K562 (cell line): Measurements from ENCODE around the gene NCMAP. TPM values are rescaled to one million over a fixed set of nuclear protein-coding genes. Genes with fewer than 3 reads are reported as not detected.
A peak's percentile ranks its signal among the peaks of the same experiment; 100 is the strongest.
"Not testable (repeated sequence)": the region's sequence is repeated elsewhere in the genome, so short reads cannot be mapped to it uniquely, and the experiment has no call there.

Experiments
- ATAC-seq: fragments of 200-7000 bp; cut with Tn5 transposase; 3 replicates; pipeline ENCODE4 v1.9.1; 2020; ENCODE audit warnings: moderate library complexity
- BruUV-seq: library from RNA; stranded (reverse); fragments of 400-500 nt; replicated peaks from 2 replicates; lab custom pipeline; 2021; lab: Mats Ljungman, UMichigan
- CTCF ChIA-PET: fragments of 300-600 bp; formaldehyde crosslinking; extraction: SDS; loops from one replicate; lab custom pipeline; 2021; ENCODE audit warnings: low intra/inter-chr PET ratio; lab: Yijun Ruan, JAX
- POLR2A ChIA-PET: fragments of 300-600, 350-650 bp; sonication (Branson Sonifier 250); formaldehyde crosslinking; extraction: SDS; loops from one replicate; lab custom pipeline; 2021; ENCODE audit warnings: antibody characterized with exemption, inconsistent platforms; lab: Yijun Ruan, JAX
- DNase-seq, 4 experiments: peaks; one replicate each; pipeline versions ENCODE4 v3.0.0 to v3.0.0-alpha.2; 2011 to 2018; ENCODE audit warnings: low spot score in 3 of 4, mixed read lengths in 3 of 4; ENCODE audit errors: extremely low read depth in 1 of 4
- FAIRE-seq: peaks from 2 replicates; lab custom pipeline; 2011; peaks lifted over from hg19 to GRCh38; lab: Jason Lieb, UNC
- H2AFZ ChIP-seq: 2 replicates; pipeline ENCODE4 v1.6.0; 2011; ENCODE audit warnings: low read depth, low read length, control low read depth, inconsistent platforms
- H3K27ac ChIP-seq: fragments of 200-600 bp; 3 replicates; pipeline ENCODE4 v1.8.0; 2011; ENCODE audit warnings: low read depth, mild to moderate bottlenecking, control low read depth, inconsistent platforms, low read length, moderate library complexity, mixed read lengths; ENCODE audit errors: extremely low read depth
- H3K27me3 ChIP-seq, 2 experiments: fragments of 300-600 bp in 1 of 2; 2 replicates in 1 of 2; 3 replicates in 1 of 2; pipeline versions ENCODE4 v1.6.0 to v1.8.0; 2011; ENCODE audit warnings: inconsistent platforms in 2 of 2, low read length in 2 of 2, mild to moderate bottlenecking in 1 of 2, mixed read lengths in 1 of 2, moderate library complexity in 1 of 2; ENCODE audit not compliant: control insufficient read depth in 2 of 2, insufficient read depth in 2 of 2
- H3K36me3 ChIP-seq: fragments of 300-600 bp; 3 replicates; pipeline ENCODE4 v1.8.0; 2011; ENCODE audit warnings: mild to moderate bottlenecking, low read length, inconsistent platforms; ENCODE audit not compliant: control insufficient read depth, insufficient read depth
- H3K4me1 ChIP-seq, 2 experiments: fragments of 200-600 bp in 1 of 2; replicated peaks in 1 of 2; 2 replicates in 1 of 2; 3 replicates in 1 of 2; pipeline versions ENCODE4 v1.5.1 to v1.8.0; 2011; ENCODE audit warnings: inconsistent platforms in 2 of 2, low read length in 2 of 2, mild to moderate bottlenecking in 1 of 2, mixed read lengths in 1 of 2, moderate library complexity in 1 of 2; ENCODE audit not compliant: control insufficient read depth in 2 of 2, insufficient read depth in 2 of 2
- H3K4me2 ChIP-seq: 2 replicates; pipeline ENCODE4 v1.6.1; 2011; ENCODE audit warnings: low read length, control low read depth, inconsistent platforms, mixed read lengths; ENCODE audit not compliant: insufficient read depth
- H3K4me3 ChIP-seq: fragments of 200-600 bp; sonication (generic), shearing (Covaris generic); 2 replicates; pipeline ENCODE4 v1.5.1; 2016; ENCODE audit warnings: control low read depth, inconsistent platforms
- H3K79me2 ChIP-seq: fragments of 200-600 bp; 3 replicates; pipeline ENCODE4 v1.8.0; 2011; ENCODE audit warnings: low read length, inconsistent platforms; ENCODE audit not compliant: control insufficient read depth, insufficient read depth
- H3K9ac ChIP-seq, 2 experiments: 2 replicates each; pipeline versions ENCODE4 v1.6.0 to v1.6.1; 2011; ENCODE audit warnings: low read depth in 2 of 2, low read length in 2 of 2, control low read depth in 1 of 2, inconsistent platforms in 1 of 2, mild to moderate bottlenecking in 1 of 2, mixed read lengths in 1 of 2; ENCODE audit not compliant: insufficient read depth in 1 of 2
- H3K9me1 ChIP-seq: one replicate; pipeline ENCODE4 v1.6.0; 2011; ENCODE audit warnings: inconsistent platforms, mild to moderate bottlenecking, low read length, moderate library complexity; ENCODE audit not compliant: control insufficient read depth, insufficient read depth
- H3K9me3 ChIP-seq: replicated peaks from 2 replicates; pipeline ENCODE4 v1.5.1; 2011; ENCODE audit warnings: low read depth, low read length, inconsistent platforms; ENCODE audit not compliant: control insufficient read depth, insufficient read depth
- H4K20me1 ChIP-seq: replicated peaks from 2 replicates; pipeline ENCODE4 v1.6.1; 2011; ENCODE audit warnings: low read length, inconsistent platforms, mixed read lengths; ENCODE audit not compliant: control insufficient read depth, insufficient read depth
- ADNP ChIP-seq: fragments of 200-800 bp; sonication (Bioruptor generic); IDR thresholded peaks from 2 replicates; pipeline ENCODE4 v1.6.1; 2016; ENCODE audit warnings: missing genetic modification characterization, missing compliant biosample characterization
- BCOR ChIP-seq: fragments of 450-650 bp; IDR thresholded peaks from 2 replicates; pipeline ENCODE4 v1.6.1; 2016
- CEBPB ChIP-seq: fragments of 450-650 bp; IDR thresholded peaks from 2 replicates; pipeline ENCODE4 v1.6.1; 2016; ENCODE audit warnings: missing genetic modification characterization, missing compliant biosample characterization
- DPF2 ChIP-seq: fragments of 450-650 bp; IDR thresholded peaks from 2 replicates; pipeline ENCODE4 v1.6.1; 2016
- FOSL1 ChIP-seq: fragments of 200-800 bp; sonication (Bioruptor generic); conservative IDR thresholded peaks from 2 replicates; pipeline ENCODE4 v1.6.1; 2016; ENCODE audit warnings: missing genetic modification characterization, missing compliant biosample characterization
- HDAC2 ChIP-seq: fragments of 450-650 bp; IDR thresholded peaks from 2 replicates; pipeline ENCODE4 v1.6.1; 2016; ENCODE audit warnings: mild to moderate bottlenecking
- JUND ChIP-seq, 2 experiments: IDR thresholded peaks; 2 replicates in 1 of 2; 3 replicates in 1 of 2; pipeline ENCODE4 v1.6.1; 2011; ENCODE audit warnings: borderline replicate concordance in 2 of 2, low read depth in 2 of 2, low read length in 2 of 2, improper control_type of control experiment in 1 of 2, missing biosample characterization in 1 of 2, missing genetic modification characterization in 1 of 2, missing genetic modification reagents in 1 of 2
- KDM1A ChIP-seq, 2 experiments: fragments of 450-650 bp; IDR thresholded peaks; 2 replicates each; pipeline ENCODE4 v1.6.1; 2016; ENCODE audit warnings: mild to moderate bottlenecking in 2 of 2
- MAFG ChIP-seq: fragments of 450-650 bp; conservative IDR thresholded peaks from 2 replicates; pipeline ENCODE4 v1.6.1; 2016; ENCODE audit warnings: missing genetic modification characterization, missing compliant biosample characterization
- NFE2 ChIP-seq: IDR thresholded peaks from 2 replicates; pipeline ENCODE4 v1.6.1; 2014; ENCODE audit warnings: antibody characterized with exemption, low read depth
- NFE2L1 ChIP-seq: fragments of 450-650 bp; IDR thresholded peaks from 2 replicates; pipeline ENCODE4 v1.6.1; 2016; ENCODE audit warnings: missing genetic modification characterization, low read depth, mild to moderate bottlenecking, missing compliant biosample characterization, moderate library complexity, borderline replicate concordance
- POLR2H ChIP-seq: IDR thresholded peaks from 2 replicates; pipeline ENCODE4 v1.6.1; 2016; ENCODE audit warnings: missing genetic modification characterization, low read depth, mild to moderate bottlenecking, control low read depth, missing compliant biosample characterization, moderate library complexity
- POLR3A ChIP-seq: IDR thresholded peaks from 2 replicates; pipeline ENCODE4 v1.6.1; 2011; ENCODE audit warnings: borderline replicate concordance, mild to moderate bottlenecking, moderate library complexity; ENCODE audit not compliant: insufficient read length, insufficient read depth; ENCODE audit errors: extremely low read depth
- SMARCE1 ChIP-seq: fragments of 450-650 bp; IDR thresholded peaks from 2 replicates; pipeline ENCODE4 v1.7.1; 2016; ENCODE audit warnings: mild to moderate bottlenecking
- TBP ChIP-seq: optimal IDR thresholded peaks from 2 replicates; pipeline ENCODE3; 2011; ENCODE audit warnings: low read depth, low read length, improper control_type of control experiment
- TFE3 ChIP-seq: fragments of 450-650 bp; formaldehyde crosslinking; IDR thresholded peaks from 2 replicates; pipeline ENCODE4 v1.4.0; 2020; ENCODE audit warnings: mild to moderate bottlenecking, mixed read lengths
- ZBTB33 ChIP-seq: sonication (generic); formaldehyde crosslinking; IDR thresholded peaks from 2 replicates; pipeline ENCODE4 v1.8.1; 2023; ENCODE audit warnings: mild to moderate bottlenecking, missing genetic modification reagents
- ZNF12 ChIP-seq: sonication (generic); formaldehyde crosslinking; IDR thresholded peaks from 2 replicates; pipeline ENCODE4 v1.4.0; 2020; ENCODE audit warnings: mild to moderate bottlenecking, missing genetic modification reagents
- ZNF121 ChIP-seq: sonication (generic); formaldehyde crosslinking; conservative IDR thresholded peaks from 2 replicates; pipeline ENCODE4 v1.8.0; 2022; ENCODE audit warnings: missing genetic modification reagents
- ZNF766 ChIP-seq: fragments of 200-800 bp; sonication (Bioruptor generic); conservative IDR thresholded peaks from 2 replicates; pipeline ENCODE4 v1.6.1; 2016; ENCODE audit warnings: missing genetic modification characterization, missing compliant biosample characterization
- WGBS: fragments of 100-300 bp; shearing (Covaris generic); methylation state at CpG from one replicate; pipeline ENCODE4 v1.1.6; 2016; ENCODE audit warnings: low coverage, mixed read lengths; ENCODE audit not compliant: insufficient coverage; ENCODE audit errors: missing lambda C conversion rate; 5-methylcytosine and 5-hydroxymethylcytosine counted together
- in situ Hi-C: fragments of 300-500 bp; cut with MboI; formaldehyde crosslinking; loops from 4 replicates; pipeline ENCODE4 v1.15.0; 2018; ENCODE audit warnings: inconsistent platforms, mixed read lengths
- intact Hi-C: fragments of 100-400 bp; cut with micrococcal nuclease; formaldehyde crosslinking; loops from 2 replicates; pipeline ENCODE4 v1.14.2; 2022
- polyA plus RNA-seq, 8 experiments: library from polyadenylated mRNA; depleted of rRNA in 4 of 8; stranded (reverse) in 5 of 8; unstranded in 3 of 8; fragments of >200 nt; fragmentation: Nextera tagmentation in 2 of 8; fragmentation: Illumina TruSeq in 1 of 8; extraction: Ambion mirVana in 2 of 8; extraction: Trizol in 1 of 8; gene quantifications; 2 replicates each; pipeline versions ENCODE4 v1.2.1 to v1.2.3, GENCODE V29; 2011 to 2014; ENCODE audit warnings: inconsistent platforms in 1 of 8, missing spikeins in 1 of 8
- total RNA-seq, 7 experiments: library from RNA; depleted of rRNA in 6 of 7; stranded (reverse); fragments of >200 nt in 6 of 7; fragmentation: Illumina TruSeq in 2 of 7; extraction: Trizol in 2 of 7; gene quantifications; 2 replicates each; pipeline versions ENCODE4 v1.2.1 to v1.2.3, GENCODE V29; 2011 to 2021; ENCODE audit warnings: low replicate concordance in 1 of 7

NCMAP gene
- total and polyA plus RNA-seq, 9 of the 15 experiments (the other 6 are each of a cell fraction or from before 2014, with no cell fraction given), result 0.03 TPM; not detected in 8

- H3K79me2 ChIP-seq, CTCF ChIA-PET, H3K9me1 ChIP-seq, H3K9me3 ChIP-seq, H3K4me2 ChIP-seq, H4K20me1 ChIP-seq, H3K36me3 ChIP-seq, H3K4me3 ChIP-seq, H3K27ac ChIP-seq, H3K4me1 ChIP-seq, intact Hi-C loops, in situ Hi-C loops, H2AFZ ChIP-seq, H3K9ac ChIP-seq, FAIRE-seq: not testable (repeated sequence)
- peak in 1 of 4 experiments; percentile 27 for DNase-seq
- 30% methylated on average over 12 of the region's 14 CpGs for WGBS
- H3K27me3 ChIP-seq, result peaks cover 38 to 49% of the 10 kb centered on the region in 2 experiments
- POLR2A ChIA-PET, result interaction anchor here (0.6 to 1.5 kb wide), 4 partner anchors 10 to 104 kb away, joined by 3 to 5 read pairs (median 4); partner anchors contain the start of gene RCAN3
- ATAC-seq, result peak; percentile 68
- TSS peak; percentile 99 for BruUV-seq
- TF ChIP-seq ZNF12 (CRISPR knock-in tag) (peak; percentile 41; the same call in 1 of the 2 replicates), JUND (IDR thresholded peaks at IDR 0.05; ENCODE audit: borderline replicate concordance, low read depth, low read length) (peak; percentile 29; the same call in 1 of the 2 replicates), JUND (tag; IDR thresholded peaks at IDR 0.05; ENCODE audit: borderline replicate concordance, low read depth, low read length) (peak; percentile 47; the same call in 1 of the 3 replicates), NFE2L1 (tag) (peak; percentile 15; the same call in 1 of the 2 replicates), FOSL1 (tag) (peak; percentile 64), ZNF766 (CRISPR knock-in tag) (0 out of 2 replicates have a peak, but pooled peaks have one; percentile 47), ZNF121 (CRISPR knock-in tag) (peak; percentile 80), TFE3 (CRISPR knock-in tag) (peak; percentile 71), DPF2 (peak; percentile 67), SMARCE1 (0 out of 2 replicates have a peak, but pooled peaks have one; percentile 50), TBP (peak; percentile 83), HDAC2 (0 out of 2 replicates have a peak, but pooled peaks have one; percentile 18), ZBTB33 (CRISPR knock-in tag) (peak; percentile 41; the same call in 1 of the 2 replicates), KDM1A (IDR thresholded peaks at IDR 0.05) (peak in 1 of 2 experiments; percentile 48; a peak in 1 of 4 replicates), ADNP (tag) (peak; percentile 68), BCOR (0 out of 2 replicates have a peak, but pooled peaks have one; percentile 22), POLR3A (peak; percentile 66), CEBPB (tag) (peak; percentile 39; the same call in 1 of the 2 replicates), NFE2 (peak; percentile 65), POLR2H (tag) (peak; percentile 77), MAFG (peak; percentile 69)
Observed at GRCh38 chr1:24515671-24516209, 40.1 kb upstream of the NCMAP start.
